ENCODE data around the gene CACFD1. TPM values are rescaled to one million over a fixed set of nuclear protein-coding genes. Genes with fewer than 3 reads are reported as not detected.

The CACFD1 gene
- total RNA-seq, 4 donors from 2014 or later: 6.8 to 11.6 (median 9.4) TPM

GRCh38 chr9:133421615-133422542, 37.9 kb upstream of the CACFD1 start, which contains the start of gene ADAMTS13:
TSS of gene ADAMTS13 (plus strand) at chr9:133422367. CDS start at chr9:133422444, 77 bp downstream.
- WGBS: 32% methylated on average over 10 of the region's 23 CpGs
- TF ChIP-seq, protein P1, sequence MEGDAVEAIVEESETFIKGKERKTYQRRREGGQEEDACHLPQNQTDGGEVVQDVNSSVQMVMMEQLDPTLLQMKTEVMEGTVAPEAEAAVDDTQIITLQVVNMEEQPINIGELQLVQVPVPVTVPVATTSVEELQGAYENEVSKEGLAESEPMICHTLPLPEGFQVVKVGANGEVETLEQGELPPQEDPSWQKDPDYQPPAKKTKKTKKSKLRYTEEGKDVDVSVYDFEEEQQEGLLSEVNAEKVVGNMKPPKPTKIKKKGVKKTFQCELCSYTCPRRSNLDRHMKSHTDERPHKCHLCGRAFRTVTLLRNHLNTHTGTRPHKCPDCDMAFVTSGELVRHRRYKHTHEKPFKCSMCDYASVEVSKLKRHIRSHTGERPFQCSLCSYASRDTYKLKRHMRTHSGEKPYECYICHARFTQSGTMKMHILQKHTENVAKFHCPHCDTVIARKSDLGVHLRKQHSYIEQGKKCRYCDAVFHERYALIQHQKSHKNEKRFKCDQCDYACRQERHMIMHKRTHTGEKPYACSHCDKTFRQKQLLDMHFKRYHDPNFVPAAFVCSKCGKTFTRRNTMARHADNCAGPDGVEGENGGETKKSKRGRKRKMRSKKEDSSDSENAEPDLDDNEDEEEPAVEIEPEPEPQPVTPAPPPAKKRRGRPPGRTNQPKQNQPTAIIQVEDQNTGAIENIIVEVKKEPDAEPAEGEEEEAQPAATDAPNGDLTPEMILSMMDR (IDR thresholded peaks at IDR 0.05): no peak
- TF ChIP-seq EP300 (IDR thresholded peaks at IDR 0.05) (no peak), POLR2A (IDR thresholded peaks at IDR 0.05) (no peak), POLR2AphosphoS5 (IDR thresholded peaks at IDR 0.05) (no peak)
- Histone ChIP-seq H3K36me3 (no peaks in the 10 kb centered on the region), H3K9me3 (no peaks in the 10 kb centered on the region), H3K4me3 (no peak within 1 kb of the TSS), H3K27ac (no peak within 1 kb of the TSS), H3K27me3 (no peaks in the 10 kb centered on the region), H3K4me1 (peaks cover 15% of the 10 kb centered on the region)
- no peak for DNase-seq (ENCODE audit: low spot score in 2 of 2)

GRCh38 chr9:133423216-133423615, 36.6 kb upstream of the CACFD1 start:
- no peak for TF ChIP-seq EP300 (IDR thresholded peaks at IDR 0.05)
- H3K9me3 ChIP-seq: no peaks in the 10 kb centered on the region
- peaks cover 9% of the 10 kb centered on the region for H3K27me3 ChIP-seq
- peaks cover 12% of the 10 kb centered on the region for H3K4me1 ChIP-seq
- DNase-seq (ENCODE audit: low spot score in 2 of 2): no peak
- 97% methylated on average over 3 of the region's 3 CpGs for WGBS
- no peak overlapping the region for H3K4me3 ChIP-seq
- H3K36me3 ChIP-seq: no peaks in the 10 kb centered on the region
- no peak overlapping the region for H3K27ac ChIP-seq

DNA sequence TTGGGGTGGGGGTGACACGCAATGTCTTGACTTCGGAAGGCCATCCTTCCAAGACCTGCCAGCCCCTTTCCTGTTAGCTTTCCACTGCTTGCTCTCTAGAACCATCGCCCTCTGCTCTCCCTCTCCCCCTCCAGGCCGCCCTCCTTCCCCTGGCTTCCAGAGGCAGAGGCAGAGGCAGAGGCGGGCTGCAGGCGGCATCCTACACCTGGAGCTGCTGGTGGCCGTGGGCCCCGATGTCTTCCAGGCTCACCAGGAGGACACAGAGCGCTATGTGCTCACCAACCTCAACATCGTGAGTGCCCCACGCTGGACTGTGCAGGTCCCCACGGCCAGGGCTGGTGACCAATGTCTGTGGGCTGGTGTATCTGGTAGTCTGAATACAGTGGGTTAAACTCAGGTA, 35.6 kb upstream of the CACFD1 start:
- no peak overlapping the region for H3K27ac ChIP-seq
- H3K9me3 ChIP-seq: no peaks in the 10 kb centered on the region

GRCh38 chr9:133425049-133425632, 34.6 kb upstream of the CACFD1 start:
- no peak overlapping the region for H3K27ac ChIP-seq
- no peak overlapping the region for H3K4me3 ChIP-seq
- no peaks in the 10 kb centered on the region for H3K36me3 ChIP-seq
- peaks cover 21% of the 10 kb centered on the region for H3K27me3 ChIP-seq
- TF ChIP-seq POLR2A (IDR thresholded peaks at IDR 0.05) (no peak), POLR2AphosphoS5 (IDR thresholded peaks at IDR 0.05) (no peak), EP300 (IDR thresholded peaks at IDR 0.05) (no peak)
- TF ChIP-seq, protein P1 (IDR thresholded peaks at IDR 0.05): no peak
- DNase-seq (ENCODE audit: low spot score in 2 of 2): no peak
- H3K4me1 ChIP-seq: peaks cover 17% of the 10 kb centered on the region
- H3K9me3 ChIP-seq: no peaks in the 10 kb centered on the region
- 92% methylated on average over 11 of the region's 22 CpGs for WGBS

More for the DNA sequence above, 35.6 kb upstream of the CACFD1 start:
- DNase-seq (ENCODE audit: low spot score in 2 of 2): no peak
- Histone ChIP-seq H3K4me1 (peaks cover 13% of the 10 kb centered on the region), H3K36me3 (no peaks in the 10 kb centered on the region), H3K4me3 (no peak overlapping the region), H3K27me3 (peaks cover 18% of the 10 kb centered on the region)
- 91% methylated on average over 9 of the region's 12 CpGs for WGBS
- TF ChIP-seq, protein P1 (IDR thresholded peaks at IDR 0.05): no peak
- TF ChIP-seq EP300 (IDR thresholded peaks at IDR 0.05): no peak
- TF ChIP-seq POLR2AphosphoS5 (IDR thresholded peaks at IDR 0.05): no peak
- no peak for TF ChIP-seq POLR2A (IDR thresholded peaks at IDR 0.05)

- WGBS: 80% methylated on average over 1 of the region's 11 CpGs
- Histone ChIP-seq H3K27ac (no peak overlapping the region), H3K4me1 (peaks cover 17% of the 10 kb centered on the region), H3K4me3 (no peak overlapping the region), H3K9me3 (no peaks in the 10 kb centered on the region), H3K36me3 (no peaks in the 10 kb centered on the region), H3K27me3 (peaks cover 21% of the 10 kb centered on the region)
- DNase-seq (ENCODE audit: low spot score in 2 of 2): no peak
- TF ChIP-seq EP300 (IDR thresholded peaks at IDR 0.05): no peak
- no peak for TF ChIP-seq POLR2AphosphoS5 (IDR thresholded peaks at IDR 0.05)
- TF ChIP-seq, protein P1 (IDR thresholded peaks at IDR 0.05): no peak
- TF ChIP-seq POLR2A (IDR thresholded peaks at IDR 0.05): no peak
Observed at GRCh38 chr9:133426011-133426410, 33.8 kb upstream of the CACFD1 start.
